BJ (cell line): ENCODE measurements around the gene CHKA. TPM values are rescaled to one million over a fixed set of nuclear protein-coding genes. Genes with fewer than 3 reads are reported as not detected.
A peak's percentile ranks its signal among the peaks of the same experiment; 100 is the strongest.

Experiments used
- CTCF ChIA-PET: fragments of 350-600 bp; formaldehyde crosslinking; extraction: SDS; loops from one replicate; lab custom pipeline; 2021; ENCODE audit warnings: antibody characterized with exemption, inconsistent platforms; lab: Yijun Ruan, JAX
- POLR2A ChIA-PET: fragments of 300-600 bp; sonication (Branson Sonifier 250); formaldehyde crosslinking; extraction: SDS; loops from one replicate; lab custom pipeline; 2021; ENCODE audit warnings: antibody characterized with exemption; lab: Charles Lee
- DNase-seq: peaks from one replicate; pipeline ENCODE4 v3.0.0-alpha.2; 2011; ENCODE audit warnings: low read depth
- H3K27me3 ChIP-seq: 2 replicates; pipeline ENCODE4 v1.6.0; 2011; ENCODE audit warnings: low read length; ENCODE audit not compliant: control insufficient read depth, insufficient read depth
- H3K36me3 ChIP-seq: 2 replicates; pipeline ENCODE4 v1.5.1; 2011; ENCODE audit warnings: low read length; ENCODE audit not compliant: control insufficient read depth, insufficient read depth
- H3K4me3 ChIP-seq: 2 replicates; pipeline ENCODE4 v1.5.1; 2011; ENCODE audit warnings: low read depth, mild to moderate bottlenecking, control low read depth, low read length
- polyA minus RNA-seq: library from RNA; depleted of rRNA, polyadenylated mRNA; stranded (reverse); fragments of >200 nt; gene quantifications from 2 replicates; pipeline ENCODE4 v1.2.3, GENCODE V29; 2011; rRNA and poly(A)+ RNA removed
- polyA plus RNA-seq: library from polyadenylated mRNA; depleted of rRNA; stranded (reverse); fragments of >200 nt; gene quantifications from 2 replicates; pipeline ENCODE4 v1.2.3, GENCODE V29; 2011; rRNA removed
- TF ChIP-seq, protein P1 (sequence below): IDR thresholded peaks from 2 replicates; pipeline ENCODE4 v1.5.1; 2011; ENCODE audit warnings: low read depth, mild to moderate bottlenecking, control low read depth, inconsistent platforms, low read length, moderate library complexity; ENCODE audit not compliant: insufficient read depth

Gene CHKA
- polyA plus RNA-seq (5.9 and 7.0 TPM in 2 replicates), polyA minus RNA-seq (5.6 and 9.0 TPM in 2 replicates)

DNA sequence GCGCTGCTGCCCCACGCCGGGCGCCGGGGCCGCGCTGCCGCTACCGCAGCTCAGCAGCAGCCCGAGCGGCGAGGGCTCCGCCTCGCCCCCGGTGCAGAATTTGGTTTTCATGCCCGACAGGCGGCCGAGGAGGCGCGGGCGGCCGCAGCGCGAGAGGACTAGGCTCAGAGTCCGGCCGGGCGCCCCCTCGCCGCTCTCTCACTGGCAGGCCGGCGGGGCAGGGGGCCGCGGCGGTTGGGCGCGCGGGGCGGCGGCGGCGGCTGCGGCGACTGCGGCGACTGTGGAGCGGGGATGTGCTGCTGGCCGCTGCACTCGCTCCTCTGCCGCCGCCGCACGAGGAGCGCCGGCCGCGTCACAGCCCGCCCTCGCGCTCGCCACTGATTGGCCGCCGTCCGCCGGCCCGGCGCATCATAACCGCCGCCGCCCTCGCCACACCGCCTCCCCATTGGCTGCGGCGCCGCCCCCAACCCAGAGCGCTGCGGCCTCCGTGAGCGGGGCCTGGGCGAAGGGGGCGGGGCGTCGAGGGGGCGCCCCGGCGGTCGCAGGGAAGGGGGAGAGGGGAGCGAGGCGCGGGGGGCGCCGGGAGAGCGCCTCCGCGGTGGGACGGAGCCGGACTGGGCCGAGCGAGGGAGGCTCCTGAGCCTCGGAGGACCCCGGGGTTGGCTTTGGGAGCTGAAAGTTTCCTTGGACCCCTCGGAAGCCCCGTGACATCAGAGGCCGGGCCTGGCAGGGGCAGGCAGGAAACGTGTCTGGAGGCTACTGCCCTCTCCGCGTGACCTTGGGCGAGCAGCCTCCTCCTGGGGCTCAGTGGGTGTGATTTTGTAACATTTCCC is at the start of gene CHKA:
Gene CHKA (minus strand): TSS at position 322 of the 833 bp plus-strand sequence. CDS start 211 bp downstream, at position 111.
- DNase-seq: peak; percentile 22
- TF ChIP-seq, protein P1, sequence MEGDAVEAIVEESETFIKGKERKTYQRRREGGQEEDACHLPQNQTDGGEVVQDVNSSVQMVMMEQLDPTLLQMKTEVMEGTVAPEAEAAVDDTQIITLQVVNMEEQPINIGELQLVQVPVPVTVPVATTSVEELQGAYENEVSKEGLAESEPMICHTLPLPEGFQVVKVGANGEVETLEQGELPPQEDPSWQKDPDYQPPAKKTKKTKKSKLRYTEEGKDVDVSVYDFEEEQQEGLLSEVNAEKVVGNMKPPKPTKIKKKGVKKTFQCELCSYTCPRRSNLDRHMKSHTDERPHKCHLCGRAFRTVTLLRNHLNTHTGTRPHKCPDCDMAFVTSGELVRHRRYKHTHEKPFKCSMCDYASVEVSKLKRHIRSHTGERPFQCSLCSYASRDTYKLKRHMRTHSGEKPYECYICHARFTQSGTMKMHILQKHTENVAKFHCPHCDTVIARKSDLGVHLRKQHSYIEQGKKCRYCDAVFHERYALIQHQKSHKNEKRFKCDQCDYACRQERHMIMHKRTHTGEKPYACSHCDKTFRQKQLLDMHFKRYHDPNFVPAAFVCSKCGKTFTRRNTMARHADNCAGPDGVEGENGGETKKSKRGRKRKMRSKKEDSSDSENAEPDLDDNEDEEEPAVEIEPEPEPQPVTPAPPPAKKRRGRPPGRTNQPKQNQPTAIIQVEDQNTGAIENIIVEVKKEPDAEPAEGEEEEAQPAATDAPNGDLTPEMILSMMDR: no peak
- H3K36me3 ChIP-seq: no peaks in the 10 kb centered on the region; the same call in 1 of the 2 replicates
- ChIA-PET CTCF (interaction anchor here (0.6 to 1.6 kb wide), 2 partner anchors 50 to 88 kb away, joined by 3 to 5 read pairs; no protein-coding TSS in a partner anchor), POLR2A (no interaction called here)
- no peaks in the 10 kb centered on the region for H3K27me3 ChIP-seq
- peak within 1 kb of the TSS; percentile 44 for H3K4me3 ChIP-seq

DNA sequence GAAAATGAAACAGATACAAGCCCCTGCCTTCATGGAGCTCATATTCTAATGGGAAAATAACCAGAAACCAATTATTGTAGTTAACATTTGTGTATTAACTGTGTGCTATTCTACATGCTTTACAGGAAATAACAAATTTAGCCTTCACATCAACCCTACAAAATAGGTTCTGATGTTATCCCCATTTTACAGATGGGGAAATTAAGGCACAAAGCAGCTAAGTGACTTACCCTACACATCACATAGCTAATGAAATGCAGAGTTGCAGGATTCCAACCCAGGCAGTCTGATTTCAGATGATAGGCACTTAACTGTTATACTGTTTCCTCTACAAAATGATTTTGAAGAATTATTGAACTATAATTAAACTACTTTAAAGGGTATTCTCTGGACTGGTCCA is 48.3 kb upstream of the CHKA start:
- no peak for DNase-seq
- no peak overlapping the region for H3K4me3 ChIP-seq
- peaks cover 16% of the 10 kb centered on the region for H3K36me3 ChIP-seq
- H3K27me3 ChIP-seq: no peaks in the 10 kb centered on the region
- ChIA-PET CTCF (no interaction called here), POLR2A (no interaction called here)
- TF ChIP-seq, protein P1: no peak

GRCh38 chr11:68168694-68169093 is 47.5 kb upstream of the CHKA start:
- Histone ChIP-seq H3K36me3 (peaks cover 13% of the 10 kb centered on the region), H3K4me3 (no peak overlapping the region), H3K27me3 (no peaks in the 10 kb centered on the region)
- CTCF ChIA-PET: interaction anchor here (0.8 kb wide), 1 partner anchor 14 kb away, joined by 3 read pairs; no protein-coding TSS in a partner anchor
- DNase-seq: no peak
- POLR2A ChIA-PET: no interaction called here
- TF ChIP-seq, protein P1: no peak

DNA sequence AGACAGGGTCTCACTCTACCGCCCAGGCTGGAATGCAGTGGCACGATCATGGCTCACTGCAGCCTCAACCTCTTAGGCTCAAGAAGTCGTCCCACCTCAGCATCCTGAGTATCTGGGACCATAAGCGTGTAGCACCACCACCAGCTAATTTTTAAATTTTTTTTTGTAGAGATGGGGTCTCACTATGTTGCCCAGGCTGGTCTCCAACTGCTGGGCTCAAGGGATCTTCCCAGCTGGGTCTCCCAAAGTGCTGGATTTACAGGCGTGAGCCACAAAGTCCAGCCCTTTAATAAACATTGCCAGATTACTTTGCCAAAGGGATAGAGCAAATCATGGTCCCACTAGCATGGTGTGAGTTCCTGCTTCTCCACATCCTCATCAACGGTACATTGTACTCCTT is 46.3 kb upstream of the CHKA start:
- no peak for DNase-seq
- Histone ChIP-seq H3K4me3 (no peak overlapping the region), H3K36me3 (peaks cover 15% of the 10 kb centered on the region), H3K27me3 (no peaks in the 10 kb centered on the region)
- POLR2A ChIA-PET: no interaction called here
- CTCF ChIA-PET: no interaction called here
- TF ChIP-seq, protein P1: no peak

DNA sequence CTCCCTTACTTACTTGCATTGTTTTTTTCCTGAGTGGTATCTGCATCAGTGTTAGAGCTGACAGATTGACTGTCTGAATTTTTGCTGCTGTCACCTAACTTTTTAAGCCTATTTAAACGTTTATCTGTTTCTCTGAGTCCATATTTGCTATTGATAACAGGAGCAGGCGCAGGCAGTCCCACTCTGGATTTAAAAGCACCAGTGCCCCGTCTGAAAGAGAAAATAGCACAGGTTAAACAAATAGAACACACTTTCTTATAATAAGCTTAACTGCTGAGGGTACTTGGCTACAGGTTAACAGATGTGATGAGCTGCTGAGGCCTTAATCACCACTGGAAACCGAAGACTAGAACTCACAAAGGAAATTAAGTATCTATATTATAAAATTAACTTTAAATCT is 45.8 kb upstream of the CHKA start:
- no peak for DNase-seq
- TF ChIP-seq, protein P1: no peak
- no peak overlapping the region for H3K4me3 ChIP-seq
- POLR2A ChIA-PET: no interaction called here
- H3K27me3 ChIP-seq: no peaks in the 10 kb centered on the region
- CTCF ChIA-PET: no interaction called here
- H3K36me3 ChIP-seq: peaks cover 15% of the 10 kb centered on the region
